NCI-H2029 treated with DMSO at 0.1 percent for 48 hours (cell line): ENCODE measurements around the gene DYNLRB1.
A peak's percentile ranks its signal among the peaks of the same experiment; 100 is the strongest.
"Not testable (repeated sequence)": the region's sequence is repeated elsewhere in the genome, so short reads cannot be mapped to it uniquely, and the experiment has no call there.

ENCODE experiments used
- DNase-seq: peaks from one replicate; lab custom pipeline; 2025; lab: John Stamatoyannopoulos, UW

DYNLRB1 gene

GRCh38 chr20:34512266-34512954, 3.8 kb upstream of the DYNLRB1 start:
- DNase-seq: no peak

- no peak for DNase-seq
Measured at GRCh38 chr20:34512955-34513419, 3.2 kb upstream of the DYNLRB1 start.

GRCh38 chr20:34514034-34514433, 2.2 kb upstream of the DYNLRB1 start:
- not testable (repeated sequence) for DNase-seq

GRCh38 chr20:34514897-34515483, 1.2 kb upstream of the DYNLRB1 start:
- DNase-seq: no peak

GRCh38 chr20:34515484-34516246, 557 bp upstream of the DYNLRB1 start:
- DNase-seq: peak; percentile 32

GRCh38 chr20:34517114-34517505, 888 bp downstream of the DYNLRB1 start:
- no peak for DNase-seq

GRCh38 chr20:34518863-34519262, 2.6 kb downstream of the DYNLRB1 start:
- DNase-seq: not testable (repeated sequence)

- not testable (repeated sequence) for DNase-seq
Measured at GRCh38 chr20:34519841-34520240, 3.6 kb downstream of the DYNLRB1 start.

GRCh38 chr20:34522969-34523871, 7.0 kb downstream of the DYNLRB1 start:
- DNase-seq: peak; percentile 12

- no peak for DNase-seq
Measured at GRCh38 chr20:34524426-34524825, 8.2 kb downstream of the DYNLRB1 start.

GRCh38 chr20:34525342-34525708, 9.1 kb downstream of the DYNLRB1 start:
- no peak for DNase-seq

GRCh38 chr20:34525709-34526416, 9.6 kb downstream of the DYNLRB1 start:
- peak; percentile 80 for DNase-seq

GRCh38 chr20:34526466-34526865, 10.2 kb downstream of the DYNLRB1 start:
- DNase-seq: no peak

- no peak for DNase-seq
Measured at GRCh38 chr20:34527016-34527415, 10.8 kb downstream of the DYNLRB1 start.

- no peak for DNase-seq
Measured at GRCh38 chr20:34528921-34529297, 12.7 kb downstream of the DYNLRB1 start.

GRCh38 chr20:34529742-34530141, 13.5 kb downstream of the DYNLRB1 start:
- no peak for DNase-seq

GRCh38 chr20:34530342-34530741, 14.1 kb downstream of the DYNLRB1 start:
- no peak for DNase-seq

- no peak for DNase-seq
Measured at GRCh38 chr20:34531608-34532265, 15.5 kb downstream of the DYNLRB1 start.

GRCh38 chr20:34532320-34532719, 16.1 kb downstream of the DYNLRB1 start:
- DNase-seq: no peak

GRCh38 chr20:34532756-34533155, 16.5 kb downstream of the DYNLRB1 start:
- DNase-seq: no peak
